Measurements from ENCODE around the gene KIRREL3.

DNA sequence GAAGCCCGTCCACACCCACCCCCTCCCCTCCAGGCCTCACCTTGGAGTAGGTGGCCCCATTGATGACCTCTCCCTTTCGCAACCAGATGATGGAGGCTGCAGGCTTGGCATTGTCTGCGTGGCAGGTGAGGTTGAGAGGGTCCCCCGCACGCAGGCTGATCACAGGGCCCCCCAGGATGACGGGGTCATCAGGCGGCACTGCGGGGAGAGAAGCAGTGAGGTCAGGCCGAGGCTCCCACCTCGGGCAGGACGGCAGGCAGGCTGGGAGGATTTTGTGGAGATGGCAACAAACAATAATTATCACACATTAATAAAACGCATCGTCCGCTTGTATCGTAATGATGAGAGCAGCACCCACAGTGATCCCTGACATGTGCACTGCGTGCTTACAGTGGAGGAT lies 527.3 kb downstream of the KIRREL3 start:
- TF ChIP-seq, protein P1, sequence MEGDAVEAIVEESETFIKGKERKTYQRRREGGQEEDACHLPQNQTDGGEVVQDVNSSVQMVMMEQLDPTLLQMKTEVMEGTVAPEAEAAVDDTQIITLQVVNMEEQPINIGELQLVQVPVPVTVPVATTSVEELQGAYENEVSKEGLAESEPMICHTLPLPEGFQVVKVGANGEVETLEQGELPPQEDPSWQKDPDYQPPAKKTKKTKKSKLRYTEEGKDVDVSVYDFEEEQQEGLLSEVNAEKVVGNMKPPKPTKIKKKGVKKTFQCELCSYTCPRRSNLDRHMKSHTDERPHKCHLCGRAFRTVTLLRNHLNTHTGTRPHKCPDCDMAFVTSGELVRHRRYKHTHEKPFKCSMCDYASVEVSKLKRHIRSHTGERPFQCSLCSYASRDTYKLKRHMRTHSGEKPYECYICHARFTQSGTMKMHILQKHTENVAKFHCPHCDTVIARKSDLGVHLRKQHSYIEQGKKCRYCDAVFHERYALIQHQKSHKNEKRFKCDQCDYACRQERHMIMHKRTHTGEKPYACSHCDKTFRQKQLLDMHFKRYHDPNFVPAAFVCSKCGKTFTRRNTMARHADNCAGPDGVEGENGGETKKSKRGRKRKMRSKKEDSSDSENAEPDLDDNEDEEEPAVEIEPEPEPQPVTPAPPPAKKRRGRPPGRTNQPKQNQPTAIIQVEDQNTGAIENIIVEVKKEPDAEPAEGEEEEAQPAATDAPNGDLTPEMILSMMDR (IDR thresholded peaks at IDR 0.05; ENCODE audit: extremely low read depth in 1 of 2, insufficient read depth in 1 of 2, low read depth in 1 of 2, low read length in 2 of 2): no peak
- TF ChIP-seq POLR2A (IDR thresholded peaks at IDR 0.05; ENCODE audit: low read depth, low read length): no peak
- no peak for TF ChIP-seq POLR2AphosphoS5 (IDR thresholded peaks at IDR 0.05; ENCODE audit: insufficient read depth, low read depth, low read length)
- TF ChIP-seq JUN (IDR thresholded peaks at IDR 0.05; ENCODE audit: borderline replicate concordance, insufficient read depth, insufficient read length, low read depth): no peak
- no peak for TF ChIP-seq EZH2 (IDR thresholded peaks at IDR 0.05; ENCODE audit: borderline replicate concordance, low read depth, low read length, severe bottlenecking)

All from endothelial cell of umbilical vein (primary cell).